GM19035 (cell line): Measurements from ENCODE around the gene STAG1.
"Not testable (repeated sequence)": the region's sequence is repeated elsewhere in the genome, so short reads cannot be mapped to it uniquely, and the experiment has no call there.

Source experiments
- ATAC-seq: cut with Tn5 transposase; IDR thresholded peaks from one replicate; pipeline ENCODE4 v1.9.1; 2021; ENCODE audit not compliant: unreplicated experiment

The STAG1 gene

GRCh38 chr3:136606216-136606615 lies 146.0 kb downstream of the STAG1 start:
- not testable (repeated sequence) for ATAC-seq

- no peak for ATAC-seq
Measured at GRCh38 chr3:136604961-136605360, 147.2 kb downstream of the STAG1 start.

GRCh38 chr3:136602818-136603217 lies 149.4 kb downstream of the STAG1 start:
- no peak for ATAC-seq

DNA sequence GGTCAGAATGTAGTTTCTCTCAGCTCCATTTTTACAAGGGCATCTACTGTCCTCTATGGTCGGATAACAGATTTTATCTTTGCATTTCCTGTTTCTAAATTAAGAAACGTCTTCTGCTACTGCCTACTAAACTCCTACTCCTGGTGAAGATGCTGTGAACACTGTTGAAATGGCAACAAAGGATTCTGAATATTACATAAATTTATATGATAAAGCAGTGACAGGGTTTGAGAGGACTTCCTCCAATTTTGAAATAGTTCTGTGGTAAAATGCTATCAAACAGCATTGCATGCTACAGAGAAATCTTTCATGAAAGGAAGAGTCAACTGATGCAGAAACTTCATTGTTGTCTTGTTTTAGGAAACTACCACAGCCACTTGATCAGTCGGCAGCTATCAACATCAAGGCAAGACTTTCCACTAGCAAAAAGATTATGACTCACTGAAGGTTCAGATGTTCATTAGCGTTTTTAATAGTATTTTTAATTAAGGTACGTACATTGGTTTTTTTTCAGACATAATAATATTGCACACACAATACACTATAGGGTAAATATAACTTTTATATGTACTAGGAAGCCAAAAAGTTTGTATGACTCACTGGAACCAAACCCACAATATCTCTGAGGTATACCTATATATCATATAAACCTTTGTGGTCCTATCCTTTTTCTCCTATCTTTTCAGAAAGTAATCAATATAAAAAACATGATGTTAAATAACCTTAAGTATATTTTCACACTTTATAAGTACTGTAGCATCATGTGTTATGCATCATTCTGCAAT lies 156.1 kb downstream of the STAG1 start:
- no peak for ATAC-seq

- no peak for ATAC-seq
Measured at GRCh38 chr3:136586580-136586979, 165.6 kb downstream of the STAG1 start.

- ATAC-seq = no peak
Measured at GRCh38 chr3:136584728-136585127, 167.4 kb downstream of the STAG1 start.

- ATAC-seq = no peak
Measured at GRCh38 chr3:136583823-136584222, 168.4 kb downstream of the STAG1 start.

- ATAC-seq = no peak
Measured at GRCh38 chr3:136577791-136578190, 174.4 kb downstream of the STAG1 start.

DNA sequence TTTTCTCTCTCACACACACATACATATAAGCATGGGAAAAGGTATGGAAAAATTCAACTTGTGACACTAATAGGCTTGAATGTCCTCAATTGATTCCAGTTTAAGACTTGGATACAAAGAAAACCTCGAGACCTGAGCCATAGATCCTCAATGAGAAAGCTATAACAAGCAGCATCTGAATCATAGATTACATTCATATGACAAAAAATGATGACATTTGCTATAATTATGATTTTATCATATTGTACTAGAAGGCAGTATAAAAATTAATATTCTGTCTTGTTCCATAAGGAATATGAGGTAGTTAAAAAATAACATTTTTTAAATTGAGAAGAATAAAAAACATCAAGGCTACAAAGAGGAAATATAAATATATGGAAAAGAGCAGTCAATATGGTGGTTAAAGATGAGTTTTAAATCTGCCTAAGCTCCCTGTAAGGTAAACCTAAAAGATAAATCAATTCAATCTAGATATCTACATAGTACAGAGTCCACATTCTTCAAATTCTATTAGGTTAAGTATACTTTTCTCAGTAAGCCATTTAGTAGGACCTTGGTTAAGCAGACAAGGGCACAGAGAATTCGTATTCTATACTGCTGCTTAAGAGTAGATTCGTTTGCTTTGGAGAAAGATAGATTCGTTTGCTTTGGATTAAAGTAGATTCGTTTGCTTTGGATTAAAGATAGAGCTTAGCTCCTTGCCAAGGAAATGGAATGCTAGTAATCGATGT lies 175.7 kb downstream of the STAG1 start:
- no peak for ATAC-seq

- ATAC-seq = no peak
Measured at GRCh38 chr3:136567599-136568188, 184.5 kb downstream of the STAG1 start.

GRCh38 chr3:136564962-136565361 lies 187.2 kb downstream of the STAG1 start:
- ATAC-seq = not testable (repeated sequence)

DNA sequence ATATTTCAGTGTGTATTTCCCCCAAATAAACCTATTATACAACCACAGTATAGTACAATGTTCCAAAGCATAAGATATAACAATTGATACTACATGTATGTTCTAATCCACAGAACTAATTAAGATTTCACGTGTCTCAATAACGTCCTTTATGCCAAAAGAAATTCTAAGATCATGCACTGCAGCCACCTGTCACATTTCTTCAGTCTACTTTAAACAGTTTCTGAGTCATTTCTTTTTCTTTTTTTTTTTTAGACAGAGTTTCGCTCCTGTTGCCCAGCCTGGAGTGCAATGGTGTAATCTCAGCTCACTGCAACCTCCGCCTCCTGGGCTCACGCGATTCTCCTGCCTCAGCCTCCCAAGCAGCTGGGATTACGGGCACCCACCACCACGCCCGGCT lies 190.2 kb downstream of the STAG1 start:
- no peak for ATAC-seq

GRCh38 chr3:136559896-136560295 lies 192.3 kb downstream of the STAG1 start:
- ATAC-seq = no peak

DNA sequence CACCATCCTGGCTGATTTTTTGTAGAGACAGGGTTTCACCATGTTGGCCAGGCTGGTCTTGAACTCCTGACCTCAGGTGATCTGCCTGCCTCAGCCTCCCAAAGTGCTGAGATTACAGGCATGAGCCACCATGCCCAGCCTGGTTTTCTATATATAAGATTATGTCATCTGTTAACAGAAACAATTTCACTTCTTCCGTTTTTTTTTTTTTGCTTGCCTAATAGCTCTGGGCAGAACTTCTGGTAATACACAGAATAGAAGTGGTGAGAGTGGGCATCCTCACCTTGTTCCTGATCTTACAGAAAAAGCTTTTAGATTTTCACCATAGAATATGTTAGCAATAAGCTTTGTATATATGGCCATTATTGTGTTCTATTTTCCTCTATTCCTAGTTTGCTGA lies 202.7 kb downstream of the STAG1 start:
- not testable (repeated sequence) for ATAC-seq

DNA sequence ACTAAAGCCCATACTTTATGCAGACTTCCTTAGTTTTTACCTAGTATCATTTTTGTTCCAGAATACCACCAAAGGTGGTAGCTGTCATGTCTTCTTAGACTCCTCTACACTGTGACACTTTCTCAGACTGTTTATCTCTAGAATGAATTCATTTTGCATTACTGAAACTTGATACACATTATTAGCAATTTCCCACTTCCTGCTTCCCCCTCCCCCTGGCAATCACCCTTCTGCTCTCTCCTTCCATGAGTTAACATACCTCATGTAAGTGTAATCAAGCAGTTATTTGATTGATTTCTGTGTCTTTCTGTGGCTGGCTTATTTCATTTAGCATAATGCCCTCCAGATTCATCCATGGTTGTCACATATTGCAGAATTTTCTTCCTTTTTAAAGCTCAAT lies 204.9 kb downstream of the STAG1 start:
- no peak for ATAC-seq

- ATAC-seq = no peak
Measured at GRCh38 chr3:136546720-136547119, 205.5 kb downstream of the STAG1 start.

DNA sequence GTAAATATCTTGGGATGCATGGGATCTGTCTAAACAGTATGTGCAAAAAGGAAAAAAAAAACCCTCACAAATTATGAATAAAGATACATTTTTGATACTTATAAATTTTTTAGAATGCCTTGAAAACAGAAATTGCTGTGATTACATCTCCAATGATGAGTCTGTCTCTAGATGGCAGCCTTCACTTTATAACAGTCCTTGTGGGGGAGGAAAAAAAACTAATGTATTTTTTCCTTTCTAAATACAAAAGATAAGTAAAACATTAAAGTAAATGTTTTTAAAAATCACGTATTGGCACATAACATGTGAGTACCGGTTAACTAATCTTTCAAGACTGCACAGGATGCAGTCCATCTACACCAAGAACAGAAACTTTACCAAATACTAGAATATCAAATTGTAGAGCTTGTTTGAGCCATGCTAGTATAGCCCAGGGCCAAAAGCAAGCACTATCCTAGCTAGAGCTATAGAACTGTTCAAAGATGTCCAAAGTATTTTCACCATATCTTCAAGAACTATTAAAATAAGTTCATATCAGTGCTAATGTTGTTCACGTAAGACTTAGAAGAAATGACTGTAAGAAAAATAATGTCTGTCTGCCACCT lies 206.4 kb downstream of the STAG1 start:
- no peak for ATAC-seq

DNA sequence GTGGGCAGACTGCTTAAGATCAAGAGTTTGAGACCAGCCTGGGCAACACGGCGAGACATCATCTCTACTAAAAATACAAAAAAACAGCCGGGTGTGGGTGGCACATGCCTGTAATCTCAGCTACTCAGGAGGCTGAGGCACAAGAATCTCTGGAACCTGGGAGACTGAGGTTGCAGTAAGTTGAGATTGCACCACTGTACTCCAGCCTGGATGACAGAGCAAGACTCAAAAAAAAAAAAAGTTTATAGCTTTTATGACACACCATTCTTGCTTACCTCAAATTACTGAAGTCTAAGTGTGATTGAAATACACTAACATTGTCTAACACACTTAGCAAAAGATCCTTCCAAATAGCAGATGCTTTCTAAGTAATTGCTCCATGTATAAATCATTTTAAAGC lies 207.6 kb downstream of the STAG1 start:
- no peak for ATAC-seq

- no peak for ATAC-seq
Measured at GRCh38 chr3:136543385-136543784, 208.8 kb downstream of the STAG1 start.

DNA sequence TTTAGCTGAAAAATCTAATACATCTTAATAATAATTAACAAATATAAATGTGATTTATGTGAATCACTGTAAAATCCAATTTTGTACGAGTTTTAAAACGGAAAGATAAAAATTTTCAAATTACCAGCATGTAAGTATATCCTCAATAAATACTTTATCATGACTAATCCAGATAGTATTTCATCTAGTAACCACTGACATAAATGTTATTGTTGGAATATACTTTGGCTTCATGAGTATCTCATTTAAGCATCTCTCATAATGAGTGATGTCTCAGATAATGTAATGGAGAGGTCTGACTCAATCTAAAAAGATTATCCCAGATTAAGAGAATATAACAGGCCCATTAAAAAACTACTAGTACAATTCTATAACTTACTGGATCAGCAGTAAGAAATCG lies 216.3 kb downstream of the STAG1 start:
- no peak for ATAC-seq

GRCh38 chr3:136532766-136533165 lies 219.4 kb downstream of the STAG1 start:
- ATAC-seq = no peak

GRCh38 chr3:136518102-136518501 lies 234.1 kb downstream of the STAG1 start:
- no peak for ATAC-seq
